Ammon's horn (tissue), 1 donor: ENCODE results near the gene ZMAT2.
"Not testable (repeated sequence)": the region's sequence is repeated elsewhere in the genome, so short reads cannot be mapped to it uniquely, and the experiment has no call there.

ENCODE experiments used
- DNase-seq: peaks from one replicate; pipeline ENCODE4 v3.0.0-alpha.2; 2016; ENCODE audit warnings: low spot score

The ZMAT2 gene

GRCh38 chr5:140700177-140701144, at the start of gene ZMAT2:
Gene ZMAT2, plus strand, starts transcription at chr5:140700447. Its CDS starts 14 bp downstream, at chr5:140700461.
- peak; percentile 99 for DNase-seq

GRCh38 chr5:140658870-140659269, 41.4 kb upstream of the ZMAT2 start:
- DNase-seq = no peak

GRCh38 chr5:140660371-140660770, 39.9 kb upstream of the ZMAT2 start:
- DNase-seq = not testable (repeated sequence)

- no peak for DNase-seq
These were observed 36.3 kb upstream of the ZMAT2 start for GRCh38 chr5:140664030-140664358.

- DNase-seq = peak; percentile 97
These were observed 35.7 kb upstream of the ZMAT2 start, which contains the start of gene WDR55 for GRCh38 chr5:140664359-140665119. Gene WDR55, plus strand, starts transcription at chr5:140664904. Its CDS starts 9 bp downstream, at chr5:140664913.

- not testable (repeated sequence) for DNase-seq
These were observed 29.2 kb upstream of the ZMAT2 start for GRCh38 chr5:140671035-140671434.

- DNase-seq = no peak
These were observed 28.6 kb upstream of the ZMAT2 start for GRCh38 chr5:140671472-140672125.

- no peak for DNase-seq
These were observed 27.6 kb upstream of the ZMAT2 start for GRCh38 chr5:140672455-140673186.

- DNase-seq = no peak
These were observed 26.9 kb upstream of the ZMAT2 start, which contains the start of gene DND1 for GRCh38 chr5:140673187-140673976. Gene DND1, minus strand, starts transcription at chr5:140673576. Its CDS starts 34 bp downstream, at chr5:140673542.

- no peak for DNase-seq
These were observed 26.0 kb upstream of the ZMAT2 start for GRCh38 chr5:140674211-140674610.

- DNase-seq = no peak
These were observed 25.6 kb upstream of the ZMAT2 start for GRCh38 chr5:140674629-140675028.

GRCh38 chr5:140677947-140678346, 22.3 kb upstream of the ZMAT2 start:
- DNase-seq = no peak

GRCh38 chr5:140678993-140679392, 21.3 kb upstream of the ZMAT2 start:
- no peak for DNase-seq

GRCh38 chr5:140690376-140690932, 9.8 kb upstream of the ZMAT2 start:
- DNase-seq = no peak

GRCh38 chr5:140690941-140691924, 9.0 kb upstream of the ZMAT2 start, which contains the start of the genes HARS1 and HARS2:
Gene HARS1, minus strand, starts transcription at chr5:140691370. Its CDS starts 66 bp downstream, at chr5:140691304.
Gene HARS2, plus strand, starts transcription at chr5:140691455. Its CDS starts 194 bp downstream, at chr5:140691649.
- DNase-seq = peak; percentile 93

GRCh38 chr5:140694276-140694675, 6.0 kb upstream of the ZMAT2 start:
- no peak for DNase-seq

GRCh38 chr5:140696891-140697492, 3.3 kb upstream of the ZMAT2 start:
- no peak for DNase-seq

- DNase-seq = no peak
These were observed 7.6 kb downstream of the ZMAT2 start for GRCh38 chr5:140707812-140708211.
